ENCODE data around the gene EDDM13. TPM values are rescaled to one million over a fixed set of nuclear protein-coding genes. Genes with fewer than 3 reads are reported as not detected.

The EDDM13 gene
- total RNA-seq, 4 donors from 2014 or later: not detected

DNA sequence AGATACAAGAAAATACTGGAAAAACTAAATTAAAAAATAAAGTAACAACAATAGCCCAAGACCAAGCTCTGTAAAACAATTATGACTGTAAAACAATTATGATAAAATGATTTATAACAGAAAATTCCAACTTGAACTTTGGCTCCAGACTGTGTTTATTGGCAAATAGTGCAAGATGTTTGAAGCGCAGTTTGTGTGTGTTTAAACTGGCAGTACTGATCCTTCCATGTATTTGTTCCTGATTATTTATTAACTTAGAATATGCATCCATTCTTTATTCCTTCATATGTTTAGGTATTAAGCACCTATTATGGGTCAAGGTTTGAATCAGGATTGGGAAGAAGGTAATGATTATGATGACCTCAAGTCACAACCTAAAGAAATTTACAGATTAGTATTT lies 83.0 kb downstream of the EDDM13 start:
- no peak for TF ChIP-seq POLR2A (IDR thresholded peaks at IDR 0.05)
- TF ChIP-seq CTCF (IDR thresholded peaks at IDR 0.05): no peak
- H3K27ac ChIP-seq: no peak overlapping the region
- H3K9me3 ChIP-seq: no peaks in the 10 kb centered on the region
- DNase-seq: no peak
- no peak overlapping the region for H3K4me3 ChIP-seq
- no peaks in the 10 kb centered on the region for H3K4me1 ChIP-seq
- H3K27me3 ChIP-seq: no peaks in the 10 kb centered on the region
- no peaks in the 10 kb centered on the region for H3K36me3 ChIP-seq

GRCh38 chr19:56356944-56357343 lies 84.4 kb downstream of the EDDM13 start:
- Histone ChIP-seq H3K27me3 (no peaks in the 10 kb centered on the region), H3K36me3 (no peaks in the 10 kb centered on the region), H3K4me1 (no peaks in the 10 kb centered on the region), H3K27ac (no peak overlapping the region), H3K4me3 (no peak overlapping the region), H3K9me3 (peaks cover 0 to 12% (median 0%) of the 10 kb centered on the region in 4 donors)
- TF ChIP-seq CTCF (IDR thresholded peaks at IDR 0.05) (no peak), POLR2A (IDR thresholded peaks at IDR 0.05) (no peak)
- no peak for DNase-seq

Small RNA genes within 50 kb of the gene (small RNA-seq; reads per million reads assigned to genes)
- gene RF00019: 0 reads per million in 2 donors

Other genes with a start within 250 kb of the EDDM13 start
- 10 to 100 TPM; 19.0 to 42.1 (median 26.9) TPM for gene ZNF787, start 151.5 kb upstream of the EDDM13 start, total RNA-seq
- 10 to 100 TPM; 22.1 to 49.9 (median 33.2) TPM for gene ZNF444, start 131.5 kb upstream of the EDDM13 start, total RNA-seq
- not detected for gene GALP, start 96.7 kb upstream of the EDDM13 start, total RNA-seq
- not detected for gene ZSCAN5B, start 75.0 kb upstream of the EDDM13 start, total RNA-seq
- not detected for gene ZSCAN5C, start 70.5 kb upstream of the EDDM13 start, total RNA-seq
- 10 to 100 TPM; 14.9 to 19.0 (median 15.3) TPM for gene ZSCAN5A, start 42.1 kb downstream of the EDDM13 start, total RNA-seq
- gene ZNF582, start 120.8 kb downstream of the EDDM13 start, total RNA-seq: 10 to 100 TPM in 1 of 4 donors, 1 to 10 TPM in 3; 1.9 to 10.7 (median 3.0) TPM
- 1 to 10 TPM; 1.3 to 3.6 (median 3.3) TPM for gene ZNF583, start 131.6 kb downstream of the EDDM13 start, total RNA-seq
- under 1 TPM in 2 of 4 donors, not detected in 2; 0.54 to 0.95 TPM for gene ZNF667, start 204.6 kb downstream of the EDDM13 start, total RNA-seq
- gene ZNF471, start 235.1 kb downstream of the EDDM13 start, total RNA-seq: 1 to 10 TPM; 1.1 to 7.4 (median 2.1) TPM

Measured in Peyer's patch (tissue), 4 donors.